Measurements from ENCODE around the gene THAP7. TPM values are rescaled to one million over a fixed set of nuclear protein-coding genes. Genes with fewer than 3 reads are reported as not detected.

The THAP7 gene
- total RNA-seq, 1 donor from 2014 or later, result 12.2 TPM

GRCh38 chr22:20953668-20954500 lies 48.0 kb downstream of the THAP7 start:
- peak overlapping the region; percentile 36 for H3K27ac Mint-ChIP-seq (ENCODE audit: unreplicated experiment)
- FAIRE-seq, result no peak
- H3K36me3 Mint-ChIP-seq (ENCODE audit: low read depth, unreplicated experiment), result peaks cover 7% of the 10 kb centered on the region

DNA sequence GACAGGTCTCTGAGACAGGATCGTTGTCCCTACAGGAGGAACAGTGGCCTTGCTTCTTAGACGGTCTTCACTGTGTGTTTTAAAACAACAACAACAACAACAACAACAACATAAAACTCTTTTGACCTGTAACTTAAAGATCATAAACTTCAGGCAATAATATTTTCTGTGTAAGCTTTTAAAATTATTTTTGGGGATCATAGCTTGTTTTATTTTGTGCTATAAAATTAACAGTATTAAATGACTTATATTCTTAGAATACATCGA lies 48.6 kb downstream of the THAP7 start:
- no peak for TF ChIP-seq EZH2 (IDR thresholded peaks at IDR 0.05; ENCODE audit: insufficient read depth, low read length)
- TF ChIP-seq CTCF (IDR thresholded peaks at IDR 0.05; ENCODE audit: insufficient read depth, low read depth, low read length), result no peak
- no peak for FAIRE-seq
- peaks cover 14% of the 10 kb centered on the region for H3K4me1 ChIP-seq (ENCODE audit: insufficient read depth, low read length)
- peaks cover 32% of the 10 kb centered on the region for H3K36me3 ChIP-seq (ENCODE audit: insufficient read depth, low read length)
- H3K27ac Mint-ChIP-seq (ENCODE audit: unreplicated experiment), result no peak overlapping the region
- H3K9me3 Mint-ChIP-seq (ENCODE audit: unreplicated experiment), result no peaks in the 10 kb centered on the region
- H3K4me2 ChIP-seq (ENCODE audit: low read length), result no peak overlapping the region
- H3K79me2 ChIP-seq (ENCODE audit: insufficient read depth, low read length), result peaks cover 48% of the 10 kb centered on the region
- DNase-seq (ENCODE audit: low read depth), result no peak
- H3K4me1 Mint-ChIP-seq (ENCODE audit: low read depth, unreplicated experiment), result peaks cover 29% of the 10 kb centered on the region
- no peak overlapping the region for H3K4me3 ChIP-seq (ENCODE audit: insufficient read depth, low read depth, low read length)
- H3K27me3 Mint-ChIP-seq (ENCODE audit: low read depth, unreplicated experiment), result no peaks in the 10 kb centered on the region
- no peaks in the 10 kb centered on the region for H3K9me3 ChIP-seq (ENCODE audit: insufficient read depth, low read depth, low read length)
- H3K4me3 Mint-ChIP-seq (ENCODE audit: unreplicated experiment), result no peak overlapping the region
- H4K20me1 ChIP-seq (ENCODE audit: insufficient read depth, low read length), result peaks cover 69% of the 10 kb centered on the region
- no peak overlapping the region for H3K9ac ChIP-seq (ENCODE audit: low read length)
- peaks cover 7% of the 10 kb centered on the region for H3K36me3 Mint-ChIP-seq (ENCODE audit: low read depth, unreplicated experiment)
- H3K27me3 ChIP-seq (ENCODE audit: insufficient read depth, low read length), result no peaks in the 10 kb centered on the region
- H2AFZ ChIP-seq (ENCODE audit: low read depth, low read length), result no peak overlapping the region
- H3K27ac ChIP-seq (ENCODE audit: low read depth, low read length), result no peak overlapping the region

More at GRCh38 chr22:20953668-20954500, 48.0 kb downstream of the THAP7 start:
- Histone ChIP-seq H3K9ac (ENCODE audit: low read length) (no peak overlapping the region), H2AFZ (ENCODE audit: low read depth, low read length) (no peak overlapping the region), H3K27me3 (ENCODE audit: insufficient read depth, low read length) (no peaks in the 10 kb centered on the region), H3K27ac (ENCODE audit: low read depth, low read length) (no peak overlapping the region), H4K20me1 (ENCODE audit: insufficient read depth, low read length) (peaks cover 63% of the 10 kb centered on the region), H3K4me1 (ENCODE audit: insufficient read depth, low read length) (peaks cover 14% of the 10 kb centered on the region), H3K4me2 (ENCODE audit: low read length) (no peak overlapping the region), H3K36me3 (ENCODE audit: insufficient read depth, low read length) (peaks cover 32% of the 10 kb centered on the region), H3K79me2 (ENCODE audit: insufficient read depth, low read length) (peaks cover 42% of the 10 kb centered on the region), H3K9me3 (ENCODE audit: insufficient read depth, low read depth, low read length) (no peaks in the 10 kb centered on the region), H3K4me3 (ENCODE audit: insufficient read depth, low read depth, low read length) (no peak overlapping the region)
- no peak for DNase-seq (ENCODE audit: low read depth)
- TF ChIP-seq CTCF (IDR thresholded peaks at IDR 0.05; ENCODE audit: insufficient read depth, low read depth, low read length) (no peak), EZH2 (IDR thresholded peaks at IDR 0.05; ENCODE audit: insufficient read depth, low read length) (no peak)
- H3K4me1 Mint-ChIP-seq (ENCODE audit: low read depth, unreplicated experiment), result peaks cover 29% of the 10 kb centered on the region
- H3K9me3 Mint-ChIP-seq (ENCODE audit: unreplicated experiment), result no peaks in the 10 kb centered on the region
- no peaks in the 10 kb centered on the region for H3K27me3 Mint-ChIP-seq (ENCODE audit: low read depth, unreplicated experiment)
- no peak overlapping the region for H3K4me3 Mint-ChIP-seq (ENCODE audit: unreplicated experiment)
